Measurements from ENCODE around the gene SLC25A21. TPM values are rescaled to one million over a fixed set of nuclear protein-coding genes. Genes with fewer than 3 reads are reported as not detected.

Gene SLC25A21
- total and polyA plus RNA-seq, 2 donors (not counting 1 experiment from before 2014, with no cell fraction given), result 0.50 to 0.62 TPM

GRCh38 chr14:36682338-36682737 lies 490.1 kb downstream of the SLC25A21 start:
- Histone ChIP-seq H3K9me3 (ENCODE audit: control insufficient read depth, insufficient read depth, low read depth, low read length) (no peaks in the 10 kb centered on the region), H3K36me3 (ENCODE audit: control insufficient read depth, insufficient read depth, low read length) (no peaks in the 10 kb centered on the region), H2AFZ (ENCODE audit: low read length) (no peak overlapping the region), H3K4me3 (replicated peaks in 1 of 4; ENCODE audit: control extremely low read depth in 1 of 4, insufficient read depth in 1 of 4, low read depth in 3 of 4, low read length in 4 of 4) (no peak overlapping the region), H3K4me2 (ENCODE audit: extremely low read depth, insufficient read depth, low read length) (no peak overlapping the region), H3K27me3 (ENCODE audit: control insufficient read depth, insufficient read depth, low read length) (no peaks in the 10 kb centered on the region), H3K9ac (ENCODE audit: insufficient read depth, low read length) (no peak overlapping the region), H3K27ac (ENCODE audit: insufficient read depth, low read length) (no peak overlapping the region), H3K79me2 (ENCODE audit: control insufficient read depth, insufficient read depth, low read length) (no peaks in the 10 kb centered on the region), H3K4me1 (ENCODE audit: control insufficient read depth, extremely low read depth, insufficient read depth, low read length) (no peaks in the 10 kb centered on the region), H4K20me1 (ENCODE audit: control insufficient read depth, extremely low read depth, insufficient read depth, low read length) (no peaks in the 10 kb centered on the region)
- TF ChIP-seq EZH2 (IDR thresholded peaks at IDR 0.05; ENCODE audit: low read length, missing control alignments), result no peak
- DNase-seq (ENCODE audit: low read depth in 2 of 2), result no peak

GRCh38 chr14:36676236-36676635 lies 496.2 kb downstream of the SLC25A21 start:
- Histone ChIP-seq H3K27ac (ENCODE audit: insufficient read depth, low read length) (no peak overlapping the region), H3K4me2 (ENCODE audit: extremely low read depth, insufficient read depth, low read length) (no peak overlapping the region), H3K9ac (ENCODE audit: insufficient read depth, low read length) (no peak overlapping the region), H3K4me1 (ENCODE audit: control insufficient read depth, extremely low read depth, insufficient read depth, low read length) (no peaks in the 10 kb centered on the region), H3K4me3 (replicated peaks in 1 of 4; ENCODE audit: control extremely low read depth in 1 of 4, insufficient read depth in 1 of 4, low read depth in 3 of 4, low read length in 4 of 4) (no peak overlapping the region), H2AFZ (ENCODE audit: low read length) (no peak overlapping the region), H3K36me3 (ENCODE audit: control insufficient read depth, insufficient read depth, low read length) (no peaks in the 10 kb centered on the region), H3K27me3 (ENCODE audit: control insufficient read depth, insufficient read depth, low read length) (no peaks in the 10 kb centered on the region), H4K20me1 (ENCODE audit: control insufficient read depth, extremely low read depth, insufficient read depth, low read length) (no peaks in the 10 kb centered on the region), H3K79me2 (ENCODE audit: control insufficient read depth, insufficient read depth, low read length) (no peaks in the 10 kb centered on the region), H3K9me3 (ENCODE audit: control insufficient read depth, insufficient read depth, low read depth, low read length) (no peaks in the 10 kb centered on the region)
- TF ChIP-seq CTCF (conservative IDR thresholded peaks at IDR 0.05 in 1 of 2, IDR thresholded peaks at IDR 0.05 in 1 of 2; ENCODE audit: low read depth in 1 of 2, low read length in 2 of 2), result no peak
- no peak for TF ChIP-seq EZH2 (IDR thresholded peaks at IDR 0.05; ENCODE audit: low read length, missing control alignments)
- no peak for DNase-seq (ENCODE audit: low read depth in 2 of 2)

- Histone ChIP-seq H3K4me3 (replicated peaks in 1 of 4; ENCODE audit: control extremely low read depth in 1 of 4, insufficient read depth in 1 of 4, low read depth in 3 of 4, low read length in 4 of 4) (no peak overlapping the region), H3K4me1 (ENCODE audit: control insufficient read depth, extremely low read depth, insufficient read depth, low read length) (no peaks in the 10 kb centered on the region), H3K36me3 (ENCODE audit: control insufficient read depth, insufficient read depth, low read length) (no peaks in the 10 kb centered on the region), H3K79me2 (ENCODE audit: control insufficient read depth, insufficient read depth, low read length) (no peaks in the 10 kb centered on the region), H3K27me3 (ENCODE audit: control insufficient read depth, insufficient read depth, low read length) (no peaks in the 10 kb centered on the region), H3K4me2 (ENCODE audit: extremely low read depth, insufficient read depth, low read length) (no peak overlapping the region), H3K9me3 (ENCODE audit: control insufficient read depth, insufficient read depth, low read depth, low read length) (no peaks in the 10 kb centered on the region), H4K20me1 (ENCODE audit: control insufficient read depth, extremely low read depth, insufficient read depth, low read length) (no peaks in the 10 kb centered on the region), H3K9ac (ENCODE audit: insufficient read depth, low read length) (no peak overlapping the region), H3K27ac (ENCODE audit: insufficient read depth, low read length) (no peak overlapping the region), H2AFZ (ENCODE audit: low read length) (no peak overlapping the region)
- DNase-seq (ENCODE audit: low read depth in 2 of 2), result no peak
- TF ChIP-seq EZH2 (IDR thresholded peaks at IDR 0.05; ENCODE audit: low read length, missing control alignments) (no peak), CTCF (conservative IDR thresholded peaks at IDR 0.05 in 1 of 2, IDR thresholded peaks at IDR 0.05 in 1 of 2; ENCODE audit: low read depth in 1 of 2, low read length in 2 of 2) (no peak)
Observed at GRCh38 chr14:36675581-36675980, 496.8 kb downstream of the SLC25A21 start.
